ENCODE results near the gene NUDT14.

GRCh38 chr14:105169776-105170655 lies 11.1 kb downstream of the NUDT14 start:
- TF ChIP-seq CTCF (IDR thresholded peaks at IDR 0.05) (no peak), POLR2AphosphoS5 (IDR thresholded peaks at IDR 0.05) (no peak)

Data from transverse colon (tissue), 4 donors.